ENCODE results near the gene NATD1.

GRCh38 chr17:21198411-21198810, 54.8 kb downstream of the NATD1 start:
- no peak for TF ChIP-seq CTCF (IDR thresholded peaks at IDR 0.05)
- TF ChIP-seq POLR2A (IDR thresholded peaks at IDR 0.05), result no peak
